Measurements from ENCODE around the gene CPD.
A peak's percentile ranks its signal among the peaks of the same experiment; 100 is the strongest.

Gene CPD

GRCh38 chr17:30354701-30355100 lies 24.0 kb upstream of the CPD start:
- DNase-seq (ENCODE audit: low spot score): no peak

GRCh38 chr17:30357476-30357875 lies 21.3 kb upstream of the CPD start:
- no peak for DNase-seq (ENCODE audit: low spot score)

- no peak for DNase-seq (ENCODE audit: low spot score)
Measured at GRCh38 chr17:30358055-30358760, 20.5 kb upstream of the CPD start.

GRCh38 chr17:30360086-30360808 lies 18.5 kb upstream of the CPD start:
- DNase-seq (ENCODE audit: low spot score): no peak

- DNase-seq (ENCODE audit: low spot score): no peak
Measured at GRCh38 chr17:30361766-30362279, 16.9 kb upstream of the CPD start.

- peak; percentile 96 for DNase-seq (ENCODE audit: low spot score)
Measured at GRCh38 chr17:30363715-30364202, 15.0 kb upstream of the CPD start.

GRCh38 chr17:30366536-30366935 lies 12.2 kb upstream of the CPD start:
- no peak for DNase-seq (ENCODE audit: low spot score)

GRCh38 chr17:30368912-30369720 lies 9.6 kb upstream of the CPD start:
- no peak for DNase-seq (ENCODE audit: low spot score)

GRCh38 chr17:30369995-30370394 lies 8.7 kb upstream of the CPD start:
- DNase-seq (ENCODE audit: low spot score): no peak

GRCh38 chr17:30372755-30373154 lies 6.0 kb upstream of the CPD start:
- peak; percentile 60 for DNase-seq (ENCODE audit: low spot score)

GRCh38 chr17:30375661-30376060 lies 3.1 kb upstream of the CPD start:
- DNase-seq (ENCODE audit: low spot score): no peak

- no peak for DNase-seq (ENCODE audit: low spot score)
Measured at GRCh38 chr17:30376621-30377452, 1.9 kb upstream of the CPD start.

- no peak for DNase-seq (ENCODE audit: low spot score)
Measured at GRCh38 chr17:30377574-30378240, 1.0 kb upstream of the CPD start.

GRCh38 chr17:30378241-30378824 lies 394 bp upstream of the CPD start:
- peak; percentile 64 for DNase-seq (ENCODE audit: low spot score)

- DNase-seq (ENCODE audit: low spot score): peak; percentile 38
Measured at GRCh38 chr17:30379303-30379902, 676 bp downstream of the CPD start.

- DNase-seq (ENCODE audit: low spot score): peak; percentile 42
Measured at GRCh38 chr17:30379903-30380381, 1.2 kb downstream of the CPD start.

GRCh38 chr17:30380643-30381339 lies 2.1 kb downstream of the CPD start:
- no peak for DNase-seq (ENCODE audit: low spot score)

GRCh38 chr17:30381340-30381659 lies 2.6 kb downstream of the CPD start:
- peak; percentile 50 for DNase-seq (ENCODE audit: low spot score)

- DNase-seq (ENCODE audit: low spot score): no peak
Measured at GRCh38 chr17:30382345-30382744, 3.6 kb downstream of the CPD start.
